Ishikawa (cell line): ENCODE results near the gene ITFG1.

Source experiments
- EGR1 ChIP-seq: IDR thresholded peaks from 2 replicates; pipeline ENCODE4 v1.6.1; 2012
- NFIC ChIP-seq: IDR thresholded peaks from 2 replicates; pipeline ENCODE4 v1.6.1; 2012
- YY1 ChIP-seq: IDR thresholded peaks from 2 replicates; pipeline ENCODE4 v1.6.1; 2012; ENCODE audit warnings: low read depth
- TF ChIP-seq, protein P1 (sequence below): IDR thresholded peaks from 2 replicates; pipeline ENCODE4 v1.6.1; 2012; ENCODE audit warnings: low read depth, mild to moderate bottlenecking

DNA sequence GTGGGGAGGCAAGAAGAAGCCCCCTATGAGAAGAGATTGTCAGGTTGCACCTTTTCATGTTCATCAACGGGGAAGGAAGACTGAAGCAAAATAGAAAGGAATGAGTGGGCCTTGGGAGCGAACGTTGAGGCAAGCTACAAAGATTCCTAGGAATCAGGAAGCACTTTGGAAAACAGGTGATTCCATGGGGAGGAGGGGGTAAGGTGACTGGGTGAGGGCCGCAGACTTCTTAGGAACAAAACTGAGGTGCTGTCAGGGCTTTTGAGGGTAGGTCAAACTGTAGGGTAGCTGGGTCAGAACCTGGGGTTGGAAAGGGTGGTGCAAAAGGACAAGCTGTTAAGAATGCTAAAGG, 528 bp downstream of the ITFG1 start:
- TF ChIP-seq, protein P1, sequence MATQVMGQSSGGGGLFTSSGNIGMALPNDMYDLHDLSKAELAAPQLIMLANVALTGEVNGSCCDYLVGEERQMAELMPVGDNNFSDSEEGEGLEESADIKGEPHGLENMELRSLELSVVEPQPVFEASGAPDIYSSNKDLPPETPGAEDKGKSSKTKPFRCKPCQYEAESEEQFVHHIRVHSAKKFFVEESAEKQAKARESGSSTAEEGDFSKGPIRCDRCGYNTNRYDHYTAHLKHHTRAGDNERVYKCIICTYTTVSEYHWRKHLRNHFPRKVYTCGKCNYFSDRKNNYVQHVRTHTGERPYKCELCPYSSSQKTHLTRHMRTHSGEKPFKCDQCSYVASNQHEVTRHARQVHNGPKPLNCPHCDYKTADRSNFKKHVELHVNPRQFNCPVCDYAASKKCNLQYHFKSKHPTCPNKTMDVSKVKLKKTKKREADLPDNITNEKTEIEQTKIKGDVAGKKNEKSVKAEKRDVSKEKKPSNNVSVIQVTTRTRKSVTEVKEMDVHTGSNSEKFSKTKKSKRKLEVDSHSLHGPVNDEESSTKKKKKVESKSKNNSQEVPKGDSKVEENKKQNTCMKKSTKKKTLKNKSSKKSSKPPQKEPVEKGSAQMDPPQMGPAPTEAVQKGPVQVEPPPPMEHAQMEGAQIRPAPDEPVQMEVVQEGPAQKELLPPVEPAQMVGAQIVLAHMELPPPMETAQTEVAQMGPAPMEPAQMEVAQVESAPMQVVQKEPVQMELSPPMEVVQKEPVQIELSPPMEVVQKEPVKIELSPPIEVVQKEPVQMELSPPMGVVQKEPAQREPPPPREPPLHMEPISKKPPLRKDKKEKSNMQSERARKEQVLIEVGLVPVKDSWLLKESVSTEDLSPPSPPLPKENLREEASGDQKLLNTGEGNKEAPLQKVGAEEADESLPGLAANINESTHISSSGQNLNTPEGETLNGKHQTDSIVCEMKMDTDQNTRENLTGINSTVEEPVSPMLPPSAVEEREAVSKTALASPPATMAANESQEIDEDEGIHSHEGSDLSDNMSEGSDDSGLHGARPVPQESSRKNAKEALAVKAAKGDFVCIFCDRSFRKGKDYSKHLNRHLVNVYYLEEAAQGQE: no peak
- TF ChIP-seq EGR1 (no peak), YY1 (no peak), NFIC (no peak)
